ENCODE measurements around the gene HP1BP3. TPM values are rescaled to one million over a fixed set of nuclear protein-coding genes. Genes with fewer than 3 reads are reported as not detected.

The HP1BP3 gene
- total RNA-seq, 2 donors from 2014 or later: 207 to 223 TPM

DNA sequence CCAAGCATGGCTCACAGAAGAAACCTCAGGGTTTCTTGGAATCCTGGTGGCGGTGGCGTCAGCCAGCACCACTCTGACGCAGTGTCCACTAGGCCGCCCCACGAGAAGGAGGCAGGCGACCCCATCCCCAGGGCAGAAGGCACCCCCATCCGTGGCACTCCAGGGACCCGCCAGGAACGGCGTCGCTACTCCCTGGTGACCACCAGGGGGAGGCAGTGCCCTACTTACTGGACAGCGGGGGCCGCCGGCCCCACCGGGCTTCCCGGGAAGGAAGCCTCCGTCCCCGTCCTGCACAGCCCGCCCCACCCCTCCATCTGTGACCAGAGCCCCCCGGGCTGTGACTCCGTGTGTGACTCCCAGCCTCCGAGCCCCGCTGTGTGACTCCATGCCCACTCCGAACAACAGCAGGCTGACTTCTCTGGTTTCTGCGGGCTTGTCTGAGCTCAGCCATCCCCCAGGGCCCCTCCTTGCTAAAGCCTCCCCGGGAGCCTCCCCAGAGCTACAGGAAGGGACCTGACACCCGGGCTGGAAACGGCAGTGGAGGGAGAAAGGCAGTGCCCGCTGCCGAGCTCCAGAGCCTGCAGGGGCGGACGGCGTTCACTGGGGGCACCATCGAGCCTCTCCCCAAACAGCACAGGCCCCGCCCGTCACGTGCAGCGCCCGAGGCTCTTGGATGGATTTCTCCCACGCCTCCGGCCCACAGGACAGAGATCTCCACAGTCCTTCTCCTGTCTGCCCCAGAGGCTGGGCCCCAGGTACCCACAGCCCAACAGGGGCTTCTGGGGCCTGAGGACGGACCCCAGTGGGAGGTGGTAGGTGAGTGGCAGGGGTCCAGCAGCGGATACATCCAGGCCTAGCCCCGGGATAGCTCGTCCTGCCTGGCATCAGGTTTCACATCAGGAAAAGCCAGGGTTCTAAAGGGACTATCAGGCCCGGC is 90.4 kb downstream of the HP1BP3 start:
- TF ChIP-seq, protein P1, sequence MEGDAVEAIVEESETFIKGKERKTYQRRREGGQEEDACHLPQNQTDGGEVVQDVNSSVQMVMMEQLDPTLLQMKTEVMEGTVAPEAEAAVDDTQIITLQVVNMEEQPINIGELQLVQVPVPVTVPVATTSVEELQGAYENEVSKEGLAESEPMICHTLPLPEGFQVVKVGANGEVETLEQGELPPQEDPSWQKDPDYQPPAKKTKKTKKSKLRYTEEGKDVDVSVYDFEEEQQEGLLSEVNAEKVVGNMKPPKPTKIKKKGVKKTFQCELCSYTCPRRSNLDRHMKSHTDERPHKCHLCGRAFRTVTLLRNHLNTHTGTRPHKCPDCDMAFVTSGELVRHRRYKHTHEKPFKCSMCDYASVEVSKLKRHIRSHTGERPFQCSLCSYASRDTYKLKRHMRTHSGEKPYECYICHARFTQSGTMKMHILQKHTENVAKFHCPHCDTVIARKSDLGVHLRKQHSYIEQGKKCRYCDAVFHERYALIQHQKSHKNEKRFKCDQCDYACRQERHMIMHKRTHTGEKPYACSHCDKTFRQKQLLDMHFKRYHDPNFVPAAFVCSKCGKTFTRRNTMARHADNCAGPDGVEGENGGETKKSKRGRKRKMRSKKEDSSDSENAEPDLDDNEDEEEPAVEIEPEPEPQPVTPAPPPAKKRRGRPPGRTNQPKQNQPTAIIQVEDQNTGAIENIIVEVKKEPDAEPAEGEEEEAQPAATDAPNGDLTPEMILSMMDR (conservative IDR thresholded peaks at IDR 0.05): peak; percentile 95
- Histone ChIP-seq H3K36me3 (ENCODE audit: control insufficient read depth, insufficient read depth, low read length) (no peaks in the 10 kb centered on the region), H3K27ac (ENCODE audit: low read depth, low read length) (peak overlapping the region; percentile 77), H3K27me3 (ENCODE audit: control insufficient read depth, insufficient read depth, low read length, poor library complexity, severe bottlenecking) (no peaks in the 10 kb centered on the region), H3K9me3 (ENCODE audit: control insufficient read depth, low read length) (no peaks in the 10 kb centered on the region), H3K4me1 (ENCODE audit: control insufficient read depth, insufficient read depth, low read length) (no peaks in the 10 kb centered on the region), H3K4me3 (ENCODE audit: low read length) (peak overlapping the region; percentile 73), H3K9ac (ENCODE audit: extremely low read depth, low read length, poor library complexity, severe bottlenecking) (peak overlapping the region; percentile 32)
- Mint-ChIP-seq H3K27me3 (ENCODE audit: insufficient read depth) (no peaks in the 10 kb centered on the region), H3K4me3 (peak overlapping the region; percentile 71), H3K27ac (peak overlapping the region; percentile 90), H3K9me3 (peaks cover 5% of the 10 kb centered on the region), H3K4me1 (no peaks in the 10 kb centered on the region), H3K36me3 (ENCODE audit: low read depth) (no peaks in the 10 kb centered on the region)
- peak; percentile 96 for DNase-seq
- WGBS, 2 experiments (ENCODE audit: insufficient coverage in 1 of 2, insufficient read length in 1 of 2): 4 to 8% methylated on average over 14 to 46 of the region's 46 CpGs

DNA sequence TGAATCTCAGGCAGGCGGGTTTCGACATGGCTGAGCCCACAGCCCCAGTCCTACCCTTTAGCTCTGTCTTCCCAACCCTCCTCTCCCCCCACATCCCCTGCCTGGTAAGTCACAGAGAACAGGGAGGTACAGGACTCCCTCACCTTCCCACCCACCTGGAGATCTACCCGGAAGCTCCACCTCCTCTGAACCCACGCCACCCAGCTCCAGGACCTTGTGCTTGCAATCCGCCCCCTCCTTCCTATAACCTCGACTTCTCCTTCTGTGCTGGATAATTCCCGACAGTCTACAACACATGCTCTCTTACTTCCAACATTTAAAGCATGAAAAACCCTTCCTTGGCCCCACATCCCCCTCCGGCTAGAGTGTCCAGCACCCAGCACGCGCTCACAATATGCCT is 91.6 kb downstream of the HP1BP3 start:
- H3K36me3 ChIP-seq (ENCODE audit: control insufficient read depth, insufficient read depth, low read length): no peaks in the 10 kb centered on the region
- no peak overlapping the region for H3K27ac ChIP-seq (ENCODE audit: low read depth, low read length)
- no peaks in the 10 kb centered on the region for H3K27me3 Mint-ChIP-seq (ENCODE audit: insufficient read depth)
- H3K4me1 ChIP-seq (ENCODE audit: control insufficient read depth, insufficient read depth, low read length): no peaks in the 10 kb centered on the region
- no peaks in the 10 kb centered on the region for H3K36me3 Mint-ChIP-seq (ENCODE audit: low read depth)
- WGBS, 2 experiments (ENCODE audit: insufficient coverage in 1 of 2, insufficient read length in 1 of 2): 90 to 91% methylated on average over 9 to 10 of the region's 10 CpGs
- no peaks in the 10 kb centered on the region for H3K9me3 ChIP-seq (ENCODE audit: control insufficient read depth, low read length)
- no peak overlapping the region for H3K9ac ChIP-seq (ENCODE audit: extremely low read depth, low read length, poor library complexity, severe bottlenecking)
- H3K9me3 Mint-ChIP-seq: peaks cover 5% of the 10 kb centered on the region
- no peak overlapping the region for H3K4me3 ChIP-seq (ENCODE audit: low read length)
- H3K27me3 ChIP-seq (ENCODE audit: control insufficient read depth, insufficient read depth, low read length, poor library complexity, severe bottlenecking): no peaks in the 10 kb centered on the region
- H3K4me3 Mint-ChIP-seq: no peak overlapping the region
- no peak overlapping the region for H3K27ac Mint-ChIP-seq
- no peaks in the 10 kb centered on the region for H3K4me1 Mint-ChIP-seq
- TF ChIP-seq, protein P1 (conservative IDR thresholded peaks at IDR 0.05): no peak
- DNase-seq: no peak

DNA sequence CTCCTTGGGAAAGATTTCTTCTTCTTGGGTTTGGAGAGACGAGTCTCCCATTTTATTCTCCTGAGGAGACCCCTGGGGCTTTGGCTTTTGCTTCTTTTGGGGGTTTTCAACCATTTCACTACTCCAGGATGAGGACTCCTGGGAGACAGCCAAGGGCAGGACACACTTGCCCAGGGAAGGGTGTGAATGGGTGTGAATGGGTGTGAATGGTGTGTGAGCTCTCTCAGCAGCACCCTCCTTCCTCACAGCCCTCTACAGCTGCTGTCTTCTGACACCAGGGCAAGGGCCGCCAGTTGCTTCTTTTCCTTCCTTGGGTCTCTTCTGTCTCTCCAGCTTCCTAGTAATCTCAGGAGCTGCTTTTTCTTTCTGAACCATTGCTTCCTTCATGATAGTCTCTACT is 93.5 kb downstream of the HP1BP3 start:
- DNase-seq: peak; percentile 78
- WGBS, 2 experiments (ENCODE audit: insufficient coverage in 1 of 2, insufficient read length in 1 of 2): 57 to 90% methylated on average over 1 to 2 of the region's 2 CpGs
- TF ChIP-seq, protein P1 (conservative IDR thresholded peaks at IDR 0.05): no peak
- Mint-ChIP-seq H3K4me3 (no peak overlapping the region), H3K27ac (no peak overlapping the region), H3K36me3 (ENCODE audit: low read depth) (peaks cover 3% of the 10 kb centered on the region), H3K4me1 (no peaks in the 10 kb centered on the region), H3K9me3 (peaks cover 5% of the 10 kb centered on the region), H3K27me3 (ENCODE audit: insufficient read depth) (no peaks in the 10 kb centered on the region)
- Histone ChIP-seq H3K9ac (ENCODE audit: extremely low read depth, low read length, poor library complexity, severe bottlenecking) (no peak overlapping the region), H3K36me3 (ENCODE audit: control insufficient read depth, insufficient read depth, low read length) (no peaks in the 10 kb centered on the region), H3K4me3 (ENCODE audit: low read length) (no peak overlapping the region), H3K4me1 (ENCODE audit: control insufficient read depth, insufficient read depth, low read length) (no peaks in the 10 kb centered on the region), H3K9me3 (ENCODE audit: control insufficient read depth, low read length) (no peaks in the 10 kb centered on the region), H3K27ac (ENCODE audit: low read depth, low read length) (no peak overlapping the region), H3K27me3 (ENCODE audit: control insufficient read depth, insufficient read depth, low read length, poor library complexity, severe bottlenecking) (no peaks in the 10 kb centered on the region)

Other genes starting within 250 kb of the HP1BP3 start
- gene FAM43B, start 234.7 kb downstream of the HP1BP3 start, total RNA-seq: under 1 TPM; 0.13 to 0.29 TPM
- 10 to 100 TPM in 1 of 2 donors, 1 to 10 TPM in 1; 1.3 to 24.3 TPM for gene CDA, start 198.2 kb downstream of the HP1BP3 start, total RNA-seq
- gene PINK1, start 153.8 kb downstream of the HP1BP3 start, total RNA-seq: 10 to 100 TPM; 26.3 to 27.7 TPM
- 100 to 1,000 TPM; 252 to 280 TPM for gene DDOST, start 125.9 kb downstream of the HP1BP3 start, total RNA-seq
- gene KIF17, start 69.3 kb downstream of the HP1BP3 start, total RNA-seq: 1 to 10 TPM; 4.2 to 8.0 TPM
- 1 to 10 TPM; 4.0 to 5.0 TPM for gene SH2D5, start 54.6 kb downstream of the HP1BP3 start, total RNA-seq

All from endodermal cell (in vitro differentiated cells).